GM19099 (cell line): Measurements from ENCODE around the gene SLC4A3.

Experiments
- POLR2A ChIP-seq: IDR thresholded peaks from 3 replicates; pipeline ENCODE4 v1.6.1; 2011; ENCODE audit warnings: low read depth; ENCODE audit not compliant: insufficient read length; ENCODE audit errors: extremely low read depth

SLC4A3 gene

GRCh38 chr2:219689676-219690628 is 62.5 kb downstream of the SLC4A3 start:
- no peak for TF ChIP-seq POLR2A

DNA sequence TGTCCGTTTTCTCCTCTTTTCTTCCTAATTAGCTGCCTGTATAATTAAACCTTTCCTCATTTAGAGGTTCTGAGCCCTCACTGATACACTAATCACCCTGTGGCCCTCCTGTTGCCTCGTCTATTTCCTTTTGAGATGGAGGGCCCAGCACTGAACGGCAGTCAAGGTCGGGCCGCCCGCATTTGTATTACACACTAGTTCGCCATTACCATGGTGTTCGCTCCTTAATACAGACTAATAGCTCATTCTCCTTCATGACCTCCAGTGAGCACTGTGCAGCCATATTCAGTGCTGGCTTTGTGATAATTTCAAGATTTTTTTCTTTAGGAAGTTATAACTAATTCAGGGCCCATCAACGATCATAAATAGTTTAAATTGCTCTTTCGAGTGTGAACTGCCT is 64.1 kb downstream of the SLC4A3 start:
- no peak for TF ChIP-seq POLR2A
